ENCODE data around the gene STOM.

The STOM gene

GRCh38 chr9:121390372-121390771, 20.3 kb upstream of the STOM start:
- Histone ChIP-seq H3K36me3 (ENCODE audit: insufficient read depth, low read depth, low read length) (no peaks in the 10 kb centered on the region), H3K4me1 (ENCODE audit: insufficient read depth, low read length) (peaks cover 9% of the 10 kb centered on the region; the same call in 1 of the 2 replicates), H3K9me3 (ENCODE audit: insufficient read depth, low read depth, low read length) (no peaks in the 10 kb centered on the region), H3K27me3 (ENCODE audit: insufficient read depth, low read length) (no peaks in the 10 kb centered on the region), H3K9ac (ENCODE audit: low read depth, low read length) (no peak overlapping the region), H3K4me3 (ENCODE audit: low read length) (no peak overlapping the region), H3K27ac (ENCODE audit: low read length) (no peak overlapping the region)

- H3K9me3 ChIP-seq (ENCODE audit: insufficient read depth, low read depth, low read length): no peaks in the 10 kb centered on the region
- no peak overlapping the region for H3K27ac ChIP-seq (ENCODE audit: low read length)
- no peaks in the 10 kb centered on the region for H3K27me3 ChIP-seq (ENCODE audit: insufficient read depth, low read length)
- H3K4me1 ChIP-seq (ENCODE audit: insufficient read depth, low read length): peaks cover 9% of the 10 kb centered on the region; the same call in 1 of the 2 replicates
- no peak overlapping the region for H3K9ac ChIP-seq (ENCODE audit: low read depth, low read length)
- H3K36me3 ChIP-seq (ENCODE audit: insufficient read depth, low read depth, low read length): no peaks in the 10 kb centered on the region
- H3K4me3 ChIP-seq (ENCODE audit: low read length): no peak overlapping the region
These were observed 18.3 kb upstream of the STOM start for GRCh38 chr9:121388140-121388905.

GRCh38 chr9:121386442-121387175, 16.6 kb upstream of the STOM start:
- H3K9ac ChIP-seq (ENCODE audit: low read depth, low read length): peak overlapping the region; percentile 38; the same call in 1 of the 2 replicates
- H3K27me3 ChIP-seq (ENCODE audit: insufficient read depth, low read length): no peaks in the 10 kb centered on the region
- H3K4me1 ChIP-seq (ENCODE audit: insufficient read depth, low read length): peaks cover 9% of the 10 kb centered on the region; the same call in 1 of the 2 replicates
- peak overlapping the region; percentile 38; the same call in 1 of the 2 replicates for H3K4me3 ChIP-seq (ENCODE audit: low read length)
- H3K9me3 ChIP-seq (ENCODE audit: insufficient read depth, low read depth, low read length): no peaks in the 10 kb centered on the region
- peak overlapping the region; percentile 46 for H3K27ac ChIP-seq (ENCODE audit: low read length)
- no peaks in the 10 kb centered on the region for H3K36me3 ChIP-seq (ENCODE audit: insufficient read depth, low read depth, low read length)

GRCh38 chr9:121383715-121384114, 13.7 kb upstream of the STOM start:
- Histone ChIP-seq H3K4me3 (ENCODE audit: low read length) (no peak overlapping the region), H3K27ac (ENCODE audit: low read length) (no peak overlapping the region), H3K36me3 (ENCODE audit: insufficient read depth, low read depth, low read length) (no peaks in the 10 kb centered on the region), H3K9me3 (ENCODE audit: insufficient read depth, low read depth, low read length) (no peaks in the 10 kb centered on the region), H3K27me3 (ENCODE audit: insufficient read depth, low read length) (no peaks in the 10 kb centered on the region), H3K4me1 (ENCODE audit: insufficient read depth, low read length) (peaks cover 9% of the 10 kb centered on the region; the same call in 1 of the 2 replicates), H3K9ac (ENCODE audit: low read depth, low read length) (no peak overlapping the region)

- H3K9me3 ChIP-seq (ENCODE audit: insufficient read depth, low read depth, low read length): no peaks in the 10 kb centered on the region
- H3K4me1 ChIP-seq (ENCODE audit: insufficient read depth, low read length): peaks cover 2% of the 10 kb centered on the region; the same call in 1 of the 2 replicates
- H3K36me3 ChIP-seq (ENCODE audit: insufficient read depth, low read depth, low read length): no peaks in the 10 kb centered on the region
- no peak overlapping the region for H3K9ac ChIP-seq (ENCODE audit: low read depth, low read length)
- H3K27ac ChIP-seq (ENCODE audit: low read length): no peak overlapping the region
- no peak overlapping the region for H3K4me3 ChIP-seq (ENCODE audit: low read length)
- H3K27me3 ChIP-seq (ENCODE audit: insufficient read depth, low read length): no peaks in the 10 kb centered on the region
These were observed 10.8 kb upstream of the STOM start for GRCh38 chr9:121380846-121381245.

- Histone ChIP-seq H3K9me3 (ENCODE audit: insufficient read depth, low read depth, low read length) (no peaks in the 10 kb centered on the region), H3K4me1 (ENCODE audit: insufficient read depth, low read length) (no peaks in the 10 kb centered on the region), H3K9ac (ENCODE audit: low read depth, low read length) (no peak overlapping the region), H3K4me3 (ENCODE audit: low read length) (no peak overlapping the region), H3K27me3 (ENCODE audit: insufficient read depth, low read length) (no peaks in the 10 kb centered on the region), H3K27ac (ENCODE audit: low read length) (no peak overlapping the region), H3K36me3 (ENCODE audit: insufficient read depth, low read depth, low read length) (no peaks in the 10 kb centered on the region)
These were observed 6.3 kb upstream of the STOM start for GRCh38 chr9:121376214-121376830.

- Histone ChIP-seq H3K9ac (ENCODE audit: low read depth, low read length) (no peak overlapping the region), H3K36me3 (ENCODE audit: insufficient read depth, low read depth, low read length) (no peaks in the 10 kb centered on the region), H3K27me3 (ENCODE audit: insufficient read depth, low read length) (peaks cover 15% of the 10 kb centered on the region; the same call in 1 of the 2 replicates), H3K4me3 (ENCODE audit: low read length) (no peak overlapping the region), H3K9me3 (ENCODE audit: insufficient read depth, low read depth, low read length) (no peaks in the 10 kb centered on the region), H3K4me1 (ENCODE audit: insufficient read depth, low read length) (peaks cover 3% of the 10 kb centered on the region; the same call in 1 of the 2 replicates), H3K27ac (ENCODE audit: low read length) (no peak overlapping the region)
These were observed 3.1 kb upstream of the STOM start for GRCh38 chr9:121373011-121373729.

GRCh38 chr9:121372239-121373010, 2.4 kb upstream of the STOM start:
- peaks cover 10% of the 10 kb centered on the region for H3K4me1 ChIP-seq (ENCODE audit: insufficient read depth, low read length)
- H3K9me3 ChIP-seq (ENCODE audit: insufficient read depth, low read depth, low read length): no peaks in the 10 kb centered on the region
- H3K36me3 ChIP-seq (ENCODE audit: insufficient read depth, low read depth, low read length): no peaks in the 10 kb centered on the region
- H3K27ac ChIP-seq (ENCODE audit: low read length): no peak overlapping the region
- no peak overlapping the region for H3K4me3 ChIP-seq (ENCODE audit: low read length)
- H3K27me3 ChIP-seq (ENCODE audit: insufficient read depth, low read length): peaks cover 15% of the 10 kb centered on the region; the same call in 1 of the 2 replicates
- no peak overlapping the region for H3K9ac ChIP-seq (ENCODE audit: low read depth, low read length)

GRCh38 chr9:121371495-121372061, 1.5 kb upstream of the STOM start:
- Histone ChIP-seq H3K36me3 (ENCODE audit: insufficient read depth, low read depth, low read length) (no peaks in the 10 kb centered on the region; the same call in 1 of the 2 replicates), H3K4me3 (ENCODE audit: low read length) (no peak overlapping the region), H3K4me1 (ENCODE audit: insufficient read depth, low read length) (peaks cover 14% of the 10 kb centered on the region), H3K9ac (ENCODE audit: low read depth, low read length) (no peak overlapping the region), H3K9me3 (ENCODE audit: insufficient read depth, low read depth, low read length) (no peaks in the 10 kb centered on the region), H3K27ac (ENCODE audit: low read length) (no peak overlapping the region), H3K27me3 (ENCODE audit: insufficient read depth, low read length) (peaks cover 15% of the 10 kb centered on the region; the same call in 1 of the 2 replicates)

- Histone ChIP-seq H3K4me3 (ENCODE audit: low read length) (peak overlapping the region; percentile 70), H3K36me3 (ENCODE audit: insufficient read depth, low read depth, low read length) (no peaks in the 10 kb centered on the region; the same call in 1 of the 2 replicates), H3K4me1 (ENCODE audit: insufficient read depth, low read length) (peaks cover 14% of the 10 kb centered on the region), H3K27me3 (ENCODE audit: insufficient read depth, low read length) (peaks cover 15% of the 10 kb centered on the region; the same call in 1 of the 2 replicates), H3K27ac (ENCODE audit: low read length) (no peak overlapping the region), H3K9me3 (ENCODE audit: insufficient read depth, low read depth, low read length) (no peaks in the 10 kb centered on the region), H3K9ac (ENCODE audit: low read depth, low read length) (no peak overlapping the region)
These were observed 1.3 kb downstream of the STOM start for GRCh38 chr9:121368745-121369144.

Measured in iPS-20b (cell line).